Measurements from ENCODE around the gene FMNL3. TPM values are rescaled to one million over a fixed set of nuclear protein-coding genes. Genes with fewer than 3 reads are reported as not detected.

The FMNL3 gene
- total RNA-seq, 1 experiment from 2014 or later = 12.1 TPM

- DNase-seq (ENCODE audit: low spot score) = no peak
- in situ Hi-C loops (cut with HindIII; ENCODE audit: low sequenced_read_pairs) = no loop called here
Observed at GRCh38 chr12:49587174-49587908, 119.9 kb downstream of the FMNL3 start.

Other genes with a start within 250 kb of the FMNL3 start
- 1.7 TPM in 2 replicates for gene KCNH3, start 168.4 kb downstream of the FMNL3 start, total RNA-seq (2014; rRNA removed; shearing (Covaris generic))
- 143 and 148 TPM in 2 replicates for gene MCRS1, start 139.3 kb downstream of the FMNL3 start, total RNA-seq (2014; rRNA removed; shearing (Covaris generic))
- 0.06 TPM in 1 of 2 replicates, not detected in the other for gene FAM186B, start 101.8 kb downstream of the FMNL3 start, total RNA-seq (2014; rRNA removed; shearing (Covaris generic))
- gene PRPF40B, start 83.8 kb downstream of the FMNL3 start, total RNA-seq (2014; rRNA removed; shearing (Covaris generic)) = 11.2 and 16.4 TPM in 2 replicates
- 235 and 267 TPM in 2 replicates for gene TMBIM6, start 34.2 kb upstream of the FMNL3 start, total RNA-seq (2014; rRNA removed; shearing (Covaris generic))
- gene NCKAP5L, start 121.0 kb upstream of the FMNL3 start, total RNA-seq (2014; rRNA removed; shearing (Covaris generic)) = 11.4 and 17.0 TPM in 2 replicates
- gene BCDIN3D, start 135.7 kb upstream of the FMNL3 start, total RNA-seq (2014; rRNA removed; shearing (Covaris generic)) = 1.9 and 2.8 TPM in 2 replicates
- gene FAIM2, start 196.5 kb upstream of the FMNL3 start, total RNA-seq (2014; rRNA removed; shearing (Covaris generic)) = not detected in 2 replicates
- not detected in 2 replicates for gene AQP2, start 243.3 kb upstream of the FMNL3 start, total RNA-seq (2014; rRNA removed; shearing (Covaris generic))

Data from G401 (cell line).